ENCODE results near the gene ANAPC2. TPM values are rescaled to one million over a fixed set of nuclear protein-coding genes. Genes with fewer than 3 reads are reported as not detected.

Gene ANAPC2
- total RNA-seq, 1 experiment from 2014 or later: 8.2 TPM

GRCh38 chr9:137215196-137215986, 27.0 kb upstream of the ANAPC2 start:
- DNase-seq (ENCODE audit: low spot score): no peak

GRCh38 chr9:137214620-137215019, 26.3 kb upstream of the ANAPC2 start:
- DNase-seq (ENCODE audit: low spot score): no peak

GRCh38 chr9:137213160-137214060, 25.1 kb upstream of the ANAPC2 start:
- no peak for DNase-seq (ENCODE audit: low spot score)

GRCh38 chr9:137212520-137212919, 24.2 kb upstream of the ANAPC2 start:
- DNase-seq (ENCODE audit: low spot score): no peak

GRCh38 chr9:137211532-137211931, 23.2 kb upstream of the ANAPC2 start:
- no peak for DNase-seq (ENCODE audit: low spot score)

GRCh38 chr9:137206602-137207001, 18.2 kb upstream of the ANAPC2 start:
- no peak for DNase-seq (ENCODE audit: low spot score)

- DNase-seq (ENCODE audit: low spot score): peak; percentile 80
Measured at GRCh38 chr9:137205126-137206069, 17.0 kb upstream of the ANAPC2 start, which contains the start of the genes NDOR1 and TMEM203. Gene NDOR1 (plus strand): TSS chr9:137205700. CDS start chr9:137205778, 78 bp downstream. Gene TMEM203 (minus strand): TSS chr9:137205648. CDS start chr9:137205414, 234 bp downstream.

GRCh38 chr9:137204731-137205125, 16.4 kb upstream of the ANAPC2 start:
- DNase-seq (ENCODE audit: low spot score): no peak

- DNase-seq (ENCODE audit: low spot score): no peak
Measured at GRCh38 chr9:137202966-137203365, 14.6 kb upstream of the ANAPC2 start.

- no peak for DNase-seq (ENCODE audit: low spot score)
Measured at GRCh38 chr9:137201205-137201868, 13.0 kb upstream of the ANAPC2 start.

GRCh38 chr9:137200311-137201204, 12.2 kb upstream of the ANAPC2 start, which contains the start of gene TPRN:
Gene TPRN (minus strand): TSS chr9:137200741. CDS start chr9:137200711, 30 bp downstream.
- DNase-seq (ENCODE audit: low spot score): peak; percentile 98

- no peak for DNase-seq (ENCODE audit: low spot score)
Measured at GRCh38 chr9:137199411-137200121, 11.2 kb upstream of the ANAPC2 start.

GRCh38 chr9:137198902-137199283, 10.5 kb upstream of the ANAPC2 start:
- no peak for DNase-seq (ENCODE audit: low spot score)

GRCh38 chr9:137198051-137198901, 9.9 kb upstream of the ANAPC2 start:
- no peak for DNase-seq (ENCODE audit: low spot score)

- no peak for DNase-seq (ENCODE audit: low spot score)
Measured at GRCh38 chr9:137195525-137196220, 7.3 kb upstream of the ANAPC2 start.

- DNase-seq (ENCODE audit: low spot score): no peak
Measured at GRCh38 chr9:137194909-137195308, 6.5 kb upstream of the ANAPC2 start.

GRCh38 chr9:137194388-137194787, 6.0 kb upstream of the ANAPC2 start:
- no peak for DNase-seq (ENCODE audit: low spot score)

All from H4 (cell line).